K562 (cell line): ENCODE results near the gene SPNS2. TPM values are rescaled to one million over a fixed set of nuclear protein-coding genes. Genes with fewer than 3 reads are reported as not detected.

Source experiments
- CBX2 ChIP-seq: fragments of 200-600 bp; sonication (generic); IDR thresholded peaks from one replicate; pipeline ENCODE4 v1.6.1; 2012; ENCODE audit warnings: mild to moderate bottlenecking, low read length, inconsistent platforms; ENCODE audit not compliant: insufficient read depth, poor library complexity, severe bottlenecking
- FOXK1 ChIP-seq: sonication (generic); formaldehyde crosslinking; IDR thresholded peaks from 2 replicates; pipeline ENCODE4 v1.8.0; 2022; ENCODE audit warnings: missing genetic modification reagents, mild to moderate bottlenecking, borderline replicate concordance
- MED1 ChIP-seq: sonication (generic); formaldehyde crosslinking; IDR thresholded peaks from 2 replicates; pipeline ENCODE4 v1.8.1; 2023; ENCODE audit warnings: missing genetic modification reagents, borderline replicate concordance
- POLR2G ChIP-seq: fragments of 200-400 bp; formaldehyde crosslinking; IDR thresholded peaks from 2 replicates; pipeline ENCODE4 v1.6.1; 2017; ENCODE audit warnings: low read depth, mild to moderate bottlenecking, antibody characterized with exemption, low read length, moderate library complexity
- SIN3A ChIP-seq, 2 experiments: fragments of 150-350 bp in 1 of 2; IDR thresholded peaks; 2 replicates each; pipeline ENCODE4 v1.6.1; 2011 to 2016; ENCODE audit warnings: borderline replicate concordance in 2 of 2, low read depth in 2 of 2, low read length in 2 of 2, mild to moderate bottlenecking in 2 of 2, moderate library complexity in 2 of 2; ENCODE audit not compliant: control insufficient read depth in 1 of 2
- ZNF197 ChIP-seq: fragments of 200-800 bp; sonication (Bioruptor generic); IDR thresholded peaks from 2 replicates; pipeline ENCODE4 v1.6.1; 2016; ENCODE audit warnings: low read depth, missing genetic modification characterization, missing compliant biosample characterization
- ZNF232 ChIP-seq: sonication (generic); formaldehyde crosslinking; IDR thresholded peaks from 2 replicates; pipeline ENCODE4 v1.8.0; 2022; ENCODE audit warnings: mild to moderate bottlenecking, missing genetic modification reagents
- polyA plus RNA-seq, 8 experiments: library from polyadenylated mRNA; depleted of rRNA in 4 of 8; stranded (reverse) in 5 of 8; unstranded in 3 of 8; fragments of >200 nt; fragmentation: Nextera tagmentation in 2 of 8; fragmentation: Illumina TruSeq in 1 of 8; extraction: Ambion mirVana in 2 of 8; extraction: Trizol in 1 of 8; gene quantifications; 2 replicates each; pipeline versions ENCODE4 v1.2.1 to v1.2.3, GENCODE V29; 2011 to 2014; ENCODE audit warnings: inconsistent platforms in 1 of 8, missing spikeins in 1 of 8
- total RNA-seq, 7 experiments: library from RNA; depleted of rRNA in 6 of 7; stranded (reverse); fragments of >200 nt in 6 of 7; fragmentation: Illumina TruSeq in 2 of 7; extraction: Trizol in 2 of 7; gene quantifications; 2 replicates each; pipeline versions ENCODE4 v1.2.1 to v1.2.3, GENCODE V29; 2011 to 2021; ENCODE audit warnings: low replicate concordance in 1 of 7
- TF ChIP-seq, protein P1 (sequence below), 2 experiments: fragments of 450-650 bp; IDR thresholded peaks; 2 replicates each; pipeline ENCODE4 v1.6.1; 2018; ENCODE audit warnings: mild to moderate bottlenecking in 2 of 2, low read depth in 1 of 2; ENCODE audit not compliant: partially characterized antibody in 2 of 2
- TF ChIP-seq, protein P2 (sequence below): fragments of 450-650 bp; formaldehyde crosslinking; IDR thresholded peaks from 2 replicates; pipeline ENCODE4 v1.4.0; 2022; ENCODE audit warnings: missing genetic modification characterization
- TF ChIP-seq, protein P3 (sequence below): fragments of 250-450 bp; sonication (Bioruptor Pico); IDR thresholded peaks from 2 replicates; pipeline ENCODE4 v1.4.0; 2020; ENCODE audit warnings: mild to moderate bottlenecking, moderate library complexity
- TF ChIP-seq, protein P4 (sequence below): fragments of 250-450 bp; sonication (Bioruptor Pico); IDR thresholded peaks from 2 replicates; pipeline ENCODE4 v1.5.0; 2021; ENCODE audit warnings: mild to moderate bottlenecking, borderline replicate concordance
- TF ChIP-seq, protein P5 (sequence below), 2 experiments: fragments of 200-800 bp in 1 of 2; sonication (Bioruptor generic) in 1 of 2; sonication (generic) in 1 of 2; formaldehyde crosslinking in 1 of 2; IDR thresholded peaks in 1 of 2; conservative IDR thresholded peaks in 1 of 2; 2 replicates each; pipeline versions ENCODE4 v1.5.0 to v1.6.1; 2016 to 2020; ENCODE audit warnings: missing compliant biosample characterization in 1 of 2, missing genetic modification characterization in 1 of 2, missing genetic modification reagents in 1 of 2

SPNS2 gene
- total and polyA plus RNA-seq, 9 of the 15 experiments (the other 6 are each of a cell fraction or from before 2014, with no cell fraction given): 0.06 TPM; not detected in 8

DNA sequence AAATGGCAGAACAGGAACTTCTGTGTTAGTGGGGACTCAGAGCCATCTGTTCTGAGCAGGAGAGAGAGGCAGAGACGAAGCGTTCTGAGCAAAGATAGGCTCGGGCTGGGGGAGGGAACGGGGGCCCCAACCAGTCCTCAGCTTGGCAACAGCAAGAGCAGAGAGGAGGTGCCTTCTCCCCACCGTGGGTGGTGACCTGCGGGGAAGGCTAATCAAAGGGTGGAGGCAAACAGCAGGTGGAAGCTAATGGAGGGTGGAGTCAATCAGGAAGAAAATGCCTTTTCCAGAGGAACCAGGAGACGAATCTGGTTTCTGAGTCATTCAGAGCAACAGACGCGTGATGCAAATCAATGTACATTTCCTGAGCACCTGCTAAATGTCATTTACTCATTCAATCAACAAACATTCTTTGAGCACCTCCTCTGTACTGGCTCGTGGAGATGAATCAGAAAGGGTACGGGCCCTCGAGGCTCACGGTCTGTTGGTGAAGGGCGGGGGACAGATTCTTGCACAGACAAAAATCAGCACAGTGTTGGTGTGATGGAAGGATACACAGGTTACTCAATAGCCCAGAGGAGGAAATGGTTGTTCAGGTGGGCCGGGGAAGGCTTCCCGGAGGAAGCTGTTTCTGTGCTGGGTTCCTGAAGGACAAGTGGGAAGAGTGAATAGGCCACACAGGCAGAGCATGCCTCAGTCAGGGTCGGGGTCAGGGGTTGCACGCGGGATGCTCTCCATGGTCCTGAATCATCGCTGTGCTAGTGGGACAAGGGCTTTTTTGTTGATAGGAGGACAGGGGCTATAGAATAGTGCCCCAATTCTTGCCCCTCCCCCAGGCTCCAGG, 5.7 kb upstream of the SPNS2 start (continued):
- no peak for TF ChIP-seq FOXK1
- TF ChIP-seq, protein P1, sequence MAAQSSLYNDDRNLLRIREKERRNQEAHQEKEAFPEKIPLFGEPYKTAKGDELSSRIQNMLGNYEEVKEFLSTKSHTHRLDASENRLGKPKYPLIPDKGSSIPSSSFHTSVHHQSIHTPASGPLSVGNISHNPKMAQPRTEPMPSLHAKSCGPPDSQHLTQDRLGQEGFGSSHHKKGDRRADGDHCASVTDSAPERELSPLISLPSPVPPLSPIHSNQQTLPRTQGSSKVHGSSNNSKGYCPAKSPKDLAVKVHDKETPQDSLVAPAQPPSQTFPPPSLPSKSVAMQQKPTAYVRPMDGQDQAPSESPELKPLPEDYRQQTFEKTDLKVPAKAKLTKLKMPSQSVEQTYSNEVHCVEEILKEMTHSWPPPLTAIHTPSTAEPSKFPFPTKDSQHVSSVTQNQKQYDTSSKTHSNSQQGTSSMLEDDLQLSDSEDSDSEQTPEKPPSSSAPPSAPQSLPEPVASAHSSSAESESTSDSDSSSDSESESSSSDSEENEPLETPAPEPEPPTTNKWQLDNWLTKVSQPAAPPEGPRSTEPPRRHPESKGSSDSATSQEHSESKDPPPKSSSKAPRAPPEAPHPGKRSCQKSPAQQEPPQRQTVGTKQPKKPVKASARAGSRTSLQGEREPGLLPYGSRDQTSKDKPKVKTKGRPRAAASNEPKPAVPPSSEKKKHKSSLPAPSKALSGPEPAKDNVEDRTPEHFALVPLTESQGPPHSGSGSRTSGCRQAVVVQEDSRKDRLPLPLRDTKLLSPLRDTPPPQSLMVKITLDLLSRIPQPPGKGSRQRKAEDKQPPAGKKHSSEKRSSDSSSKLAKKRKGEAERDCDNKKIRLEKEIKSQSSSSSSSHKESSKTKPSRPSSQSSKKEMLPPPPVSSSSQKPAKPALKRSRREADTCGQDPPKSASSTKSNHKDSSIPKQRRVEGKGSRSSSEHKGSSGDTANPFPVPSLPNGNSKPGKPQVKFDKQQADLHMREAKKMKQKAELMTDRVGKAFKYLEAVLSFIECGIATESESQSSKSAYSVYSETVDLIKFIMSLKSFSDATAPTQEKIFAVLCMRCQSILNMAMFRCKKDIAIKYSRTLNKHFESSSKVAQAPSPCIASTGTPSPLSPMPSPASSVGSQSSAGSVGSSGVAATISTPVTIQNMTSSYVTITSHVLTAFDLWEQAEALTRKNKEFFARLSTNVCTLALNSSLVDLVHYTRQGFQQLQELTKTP (IDR thresholded peaks at IDR 0.05; ENCODE audit: low read depth in 1 of 2, partially characterized antibody in 2 of 2): peak in 1 of 2 experiments; percentile 89
- 0 out of 2 replicates have a peak, but pooled peaks have one; percentile 18 for TF ChIP-seq ZNF232 (CRISPR knock-in tag)
- TF ChIP-seq MED1 (CRISPR knock-in tag): no peak
- TF ChIP-seq, protein P2, sequence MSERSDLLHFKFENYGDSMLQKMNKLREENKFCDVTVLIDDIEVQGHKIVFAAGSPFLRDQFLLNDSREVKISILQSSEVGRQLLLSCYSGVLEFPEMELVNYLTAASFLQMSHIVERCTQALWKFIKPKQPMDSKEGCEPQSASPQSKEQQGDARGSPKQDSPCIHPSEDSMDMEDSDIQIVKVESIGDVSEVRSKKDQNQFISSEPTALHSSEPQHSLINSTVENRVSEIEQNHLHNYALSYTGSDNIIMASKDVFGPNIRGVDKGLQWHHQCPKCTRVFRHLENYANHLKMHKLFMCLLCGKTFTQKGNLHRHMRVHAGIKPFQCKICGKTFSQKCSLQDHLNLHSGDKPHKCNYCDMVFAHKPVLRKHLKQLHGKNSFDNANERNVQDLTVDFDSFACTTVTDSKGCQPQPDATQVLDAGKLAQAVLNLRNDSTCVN (CRISPR knock-in tag): no peak
- TF ChIP-seq POLR2G: no peak
- TF ChIP-seq ZNF197 (CRISPR knock-in tag): 0 out of 2 replicates have a peak, but pooled peaks have one; percentile 57
- TF ChIP-seq, protein P3, sequence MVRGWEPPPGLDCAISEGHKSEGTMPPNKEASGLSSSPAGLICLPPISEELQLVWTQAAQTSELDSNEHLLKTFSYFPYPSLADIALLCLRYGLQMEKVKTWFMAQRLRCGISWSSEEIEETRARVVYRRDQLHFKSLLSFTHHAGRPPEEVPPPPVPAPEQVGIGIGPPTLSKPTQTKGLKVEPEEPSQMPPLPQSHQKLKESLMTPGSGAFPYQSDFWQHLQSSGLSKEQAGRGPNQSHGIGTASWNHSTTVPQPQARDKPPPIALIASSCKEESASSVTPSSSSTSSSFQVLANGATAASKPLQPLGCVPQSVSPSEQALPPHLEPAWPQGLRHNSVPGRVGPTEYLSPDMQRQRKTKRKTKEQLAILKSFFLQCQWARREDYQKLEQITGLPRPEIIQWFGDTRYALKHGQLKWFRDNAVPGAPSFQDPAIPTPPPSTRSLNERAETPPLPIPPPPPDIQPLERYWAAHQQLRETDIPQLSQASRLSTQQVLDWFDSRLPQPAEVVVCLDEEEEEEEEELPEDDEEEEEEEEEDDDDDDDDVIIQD: no peak
- no peak for TF ChIP-seq CBX2
- 0 out of 4 replicates have a peak, but pooled peaks of 1 of the 2 experiments have one; percentile 30 for TF ChIP-seq SIN3A (IDR thresholded peaks at IDR 0.05; ENCODE audit: borderline replicate concordance in 2 of 2, control insufficient read depth in 1 of 2, low read depth in 2 of 2, low read length in 2 of 2)
- TF ChIP-seq, protein P4, sequence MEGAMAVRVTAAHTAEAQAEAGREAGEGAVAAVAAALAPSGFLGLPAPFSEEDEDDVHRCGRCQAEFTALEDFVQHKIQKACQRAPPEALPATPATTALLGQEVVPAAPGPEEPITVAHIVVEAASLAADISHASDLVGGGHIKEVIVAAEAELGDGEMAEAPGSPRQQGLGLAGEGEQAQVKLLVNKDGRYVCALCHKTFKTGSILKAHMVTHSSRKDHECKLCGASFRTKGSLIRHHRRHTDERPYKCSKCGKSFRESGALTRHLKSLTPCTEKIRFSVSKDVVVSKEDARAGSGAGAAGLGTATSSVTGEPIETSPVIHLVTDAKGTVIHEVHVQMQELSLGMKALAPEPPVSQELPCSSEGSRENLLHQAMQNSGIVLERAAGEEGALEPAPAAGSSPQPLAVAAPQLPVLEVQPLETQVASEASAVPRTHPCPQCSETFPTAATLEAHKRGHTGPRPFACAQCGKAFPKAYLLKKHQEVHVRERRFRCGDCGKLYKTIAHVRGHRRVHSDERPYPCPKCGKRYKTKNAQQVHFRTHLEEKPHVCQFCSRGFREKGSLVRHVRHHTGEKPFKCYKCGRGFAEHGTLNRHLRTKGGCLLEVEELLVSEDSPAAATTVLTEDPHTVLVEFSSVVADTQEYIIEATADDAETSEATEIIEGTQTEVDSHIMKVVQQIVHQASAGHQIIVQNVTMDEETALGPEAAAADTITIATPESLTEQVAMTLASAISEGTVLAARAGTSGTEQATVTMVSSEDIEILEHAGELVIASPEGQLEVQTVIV (CRISPR knock-in tag): no peak
- TF ChIP-seq, protein P5, sequence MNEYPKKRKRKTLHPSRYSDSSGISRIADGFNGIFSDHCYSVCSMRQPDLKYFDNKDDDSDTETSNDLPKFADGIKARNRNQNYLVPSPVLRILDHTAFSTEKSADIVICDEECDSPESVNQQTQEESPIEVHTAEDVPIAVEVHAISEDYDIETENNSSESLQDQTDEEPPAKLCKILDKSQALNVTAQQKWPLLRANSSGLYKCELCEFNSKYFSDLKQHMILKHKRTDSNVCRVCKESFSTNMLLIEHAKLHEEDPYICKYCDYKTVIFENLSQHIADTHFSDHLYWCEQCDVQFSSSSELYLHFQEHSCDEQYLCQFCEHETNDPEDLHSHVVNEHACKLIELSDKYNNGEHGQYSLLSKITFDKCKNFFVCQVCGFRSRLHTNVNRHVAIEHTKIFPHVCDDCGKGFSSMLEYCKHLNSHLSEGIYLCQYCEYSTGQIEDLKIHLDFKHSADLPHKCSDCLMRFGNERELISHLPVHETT (CRISPR knock-in tag; conservative IDR thresholded peaks at IDR 0.05 in 1 of 2, IDR thresholded peaks at IDR 0.05 in 1 of 2): no peak
